Lung (tissue), 12 donors: ENCODE measurements around the gene TBCEL. TPM values are rescaled to one million over a fixed set of nuclear protein-coding genes. Genes with fewer than 3 reads are reported as not detected.

Experiments
- ATAC-seq: fragments of 200-7000 bp; cut with Tn5 transposase; one replicate; pipeline ENCODE4 v1.9.1; 2020; ENCODE audit warnings: moderate number of reproducible peaks; ENCODE audit not compliant: insufficient read depth, low FRiP score
- DNase-seq, 3 donors: peaks; one replicate each; pipeline ENCODE4 v3.0.0-alpha.2; 2013 to 2017
- H3K27ac ChIP-seq, 2 donors: one replicate each; pipeline ENCODE4 v1.5.1; 2013; ENCODE audit warnings: mild to moderate bottlenecking in 2 of 2, moderate library complexity in 2 of 2, control low read depth in 1 of 2, inconsistent platforms in 1 of 2, low read depth in 1 of 2, low read length in 1 of 2
- H3K27me3 ChIP-seq, 3 donors: one replicate each; pipeline ENCODE4 v1.5.1; 2013; ENCODE audit warnings: low read length in 2 of 3; ENCODE audit not compliant: control insufficient read depth in 3 of 3, insufficient read depth in 3 of 3
- H3K36me3 ChIP-seq, 4 donors: one replicate each; pipeline ENCODE4 v1.5.1; 2013; ENCODE audit warnings: low read length in 4 of 4, mild to moderate bottlenecking in 1 of 4, moderate library complexity in 1 of 4; ENCODE audit not compliant: control insufficient read depth in 4 of 4, insufficient read depth in 4 of 4
- H3K4me1 ChIP-seq, 5 donors: one replicate each; pipeline ENCODE4 v1.5.1; 2013; ENCODE audit warnings: low read length in 5 of 5, mild to moderate bottlenecking in 2 of 5, moderate library complexity in 1 of 5; ENCODE audit not compliant: control insufficient read depth in 5 of 5, insufficient read depth in 5 of 5
- H3K4me3 ChIP-seq: one replicate; pipeline ENCODE4 v1.5.1; 2013; ENCODE audit warnings: mild to moderate bottlenecking, control low read depth, moderate library complexity
- H3K9ac ChIP-seq, 2 donors: one replicate each; pipeline ENCODE4 v1.5.1; 2013; ENCODE audit warnings: low read length in 2 of 2, control low read depth in 1 of 2; ENCODE audit not compliant: insufficient read depth in 1 of 2
- H3K9me3 ChIP-seq, 4 donors: one replicate each; pipeline ENCODE4 v1.5.1; 2013; ENCODE audit warnings: low read length in 3 of 4, mild to moderate bottlenecking in 1 of 4, moderate library complexity in 1 of 4; ENCODE audit not compliant: control insufficient read depth in 4 of 4, insufficient read depth in 3 of 4
- WGBS, 2 donors: extraction: QIAGEN DNeasy Blood & Tissue Kit; methylation state at CpG; one replicate each; pipeline ENCODE4 v1.1.7; 2013; 5-methylcytosine and 5-hydroxymethylcytosine counted together
- polyA plus RNA-seq, 2 donors: library from polyadenylated mRNA; stranded (reverse); fragments of 200-250 nt; gene quantifications; one replicate each; pipeline ENCODE4 v1.2.1, GENCODE V29; 2013
- total RNA-seq, 2 donors: library from RNA; depleted of rRNA in 1 of 2; stranded (reverse); fragments of >200 nt in 1 of 2; gene quantifications; one replicate each; pipeline ENCODE4 v1.2.1, GENCODE V29; 2014 to 2021
- TF ChIP-seq, protein P1 (sequence below): IDR thresholded peaks from 2 replicates; pipeline ENCODE4 v1.5.1; 2012; ENCODE audit warnings: mild to moderate bottlenecking; ENCODE audit errors: control extremely low read depth, extremely low read depth
- donor health status: control.
- donor health status: control.
- donor health status: Bipolar disorder and iron deficiency.
- donor health status: healthy.
- donor health status: DM: yes; HTN: yes; CAD: no.

The TBCEL gene
- total and polyA plus RNA-seq, 4 donors, result 5.0 to 73.2 (median 17.5) TPM

DNA sequence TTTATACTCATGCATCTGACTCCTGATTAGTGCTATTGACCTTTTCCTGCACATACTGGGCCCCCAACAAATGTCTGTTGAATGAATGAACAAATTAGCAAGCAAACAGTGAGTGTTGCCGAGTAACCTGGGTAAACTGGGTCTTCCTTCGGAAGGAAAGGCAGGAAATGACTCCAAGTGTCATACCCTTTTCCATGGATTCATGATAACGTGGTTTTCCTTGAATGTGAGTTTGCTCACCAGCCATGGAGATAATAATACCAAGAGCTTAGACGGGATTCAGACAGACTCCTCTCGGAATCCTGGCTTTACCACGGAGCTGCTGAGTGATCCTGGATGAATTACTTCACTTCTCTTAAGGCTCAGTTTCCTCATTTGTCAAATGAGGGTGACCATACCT is 93.9 kb downstream of the TBCEL start:
- Histone ChIP-seq H3K4me1 (no peaks in the 10 kb centered on the region), H3K36me3 (no peaks in the 10 kb centered on the region), H3K9ac (no peak overlapping the region), H3K9me3 (peaks cover 0 to 9% (median 3%) of the 10 kb centered on the region in 4 donors), H3K4me3 (no peak overlapping the region), H3K27me3 (no peaks in the 10 kb centered on the region), H3K27ac (no peak overlapping the region)
- TF ChIP-seq, protein P1, sequence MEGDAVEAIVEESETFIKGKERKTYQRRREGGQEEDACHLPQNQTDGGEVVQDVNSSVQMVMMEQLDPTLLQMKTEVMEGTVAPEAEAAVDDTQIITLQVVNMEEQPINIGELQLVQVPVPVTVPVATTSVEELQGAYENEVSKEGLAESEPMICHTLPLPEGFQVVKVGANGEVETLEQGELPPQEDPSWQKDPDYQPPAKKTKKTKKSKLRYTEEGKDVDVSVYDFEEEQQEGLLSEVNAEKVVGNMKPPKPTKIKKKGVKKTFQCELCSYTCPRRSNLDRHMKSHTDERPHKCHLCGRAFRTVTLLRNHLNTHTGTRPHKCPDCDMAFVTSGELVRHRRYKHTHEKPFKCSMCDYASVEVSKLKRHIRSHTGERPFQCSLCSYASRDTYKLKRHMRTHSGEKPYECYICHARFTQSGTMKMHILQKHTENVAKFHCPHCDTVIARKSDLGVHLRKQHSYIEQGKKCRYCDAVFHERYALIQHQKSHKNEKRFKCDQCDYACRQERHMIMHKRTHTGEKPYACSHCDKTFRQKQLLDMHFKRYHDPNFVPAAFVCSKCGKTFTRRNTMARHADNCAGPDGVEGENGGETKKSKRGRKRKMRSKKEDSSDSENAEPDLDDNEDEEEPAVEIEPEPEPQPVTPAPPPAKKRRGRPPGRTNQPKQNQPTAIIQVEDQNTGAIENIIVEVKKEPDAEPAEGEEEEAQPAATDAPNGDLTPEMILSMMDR, result no peak
- ATAC-seq (no peak), DNase-seq (no peak)
- 56 to 69% methylated on average over 6 of the region's 6 CpGs for WGBS, 2 donors

DNA sequence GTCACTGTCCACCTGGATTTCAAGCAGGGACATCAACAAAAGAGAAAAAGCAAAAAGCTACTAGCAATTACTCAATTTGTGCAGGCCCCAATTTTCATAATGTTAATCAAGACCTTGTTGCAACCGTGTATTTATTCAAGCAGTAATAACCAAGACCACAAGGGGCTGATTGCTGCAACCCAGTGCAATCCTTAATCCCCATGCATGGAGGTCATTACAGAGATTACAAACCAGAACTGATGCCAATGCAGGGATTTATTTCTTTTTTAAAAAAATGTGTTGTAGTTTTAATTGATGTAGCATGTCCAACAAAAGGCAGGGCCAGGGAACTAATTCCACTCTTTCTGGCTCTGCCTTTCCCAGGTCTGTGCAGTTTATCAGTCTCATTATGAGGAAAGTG is 95.5 kb downstream of the TBCEL start:
- Histone ChIP-seq H3K9me3 (peaks cover 0 to 9% (median 5%) of the 10 kb centered on the region in 4 donors), H3K9ac (no peak overlapping the region), H3K27ac (no peak overlapping the region), H3K27me3 (no peaks in the 10 kb centered on the region), H3K36me3 (no peaks in the 10 kb centered on the region), H3K4me1 (peaks cover 0 to 1% (median 0%) of the 10 kb centered on the region in 5 donors), H3K4me3 (no peak overlapping the region)
- WGBS, 2 donors, result 32 to 61% methylated on average over 1 of the region's 1 CpG
- DNase-seq (no peak), ATAC-seq (no peak)
- TF ChIP-seq, protein P1, result no peak

DNA sequence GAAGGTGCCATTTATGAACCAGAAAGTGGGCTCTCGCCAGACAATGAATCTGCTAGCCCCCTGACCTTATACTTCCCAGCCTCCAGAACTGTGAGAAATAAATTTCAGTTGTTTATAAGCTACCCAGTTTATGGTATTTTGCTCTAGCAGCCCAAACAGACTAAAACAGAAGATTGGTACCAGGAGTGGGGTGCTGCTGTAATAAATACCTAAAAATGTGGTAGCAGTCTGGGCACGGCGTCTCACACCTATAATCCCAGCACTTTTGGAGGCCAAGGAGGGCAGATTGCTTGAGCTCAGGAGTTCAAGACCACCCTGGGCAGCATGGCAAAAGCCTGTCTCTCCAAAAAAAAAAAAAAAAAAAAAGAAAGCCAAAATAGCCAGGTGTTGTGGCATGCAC is 98.4 kb downstream of the TBCEL start:
- WGBS, 2 donors, result 78 to 81% methylated on average over 3 of the region's 3 CpGs
- ATAC-seq (no peak), DNase-seq (no peak)
- H3K27ac ChIP-seq, result no peak overlapping the region
- H3K36me3 ChIP-seq, result no peaks in the 10 kb centered on the region
- H3K9ac ChIP-seq, result no peak overlapping the region
- TF ChIP-seq, protein P1, result no peak
- H3K4me3 ChIP-seq, result no peak overlapping the region
- peaks cover 0 to 1% (median 0%) of the 10 kb centered on the region in 5 donors for H3K4me1 ChIP-seq
- H3K27me3 ChIP-seq, result no peaks in the 10 kb centered on the region
- peaks cover 0 to 9% (median 5%) of the 10 kb centered on the region in 4 donors for H3K9me3 ChIP-seq

DNA sequence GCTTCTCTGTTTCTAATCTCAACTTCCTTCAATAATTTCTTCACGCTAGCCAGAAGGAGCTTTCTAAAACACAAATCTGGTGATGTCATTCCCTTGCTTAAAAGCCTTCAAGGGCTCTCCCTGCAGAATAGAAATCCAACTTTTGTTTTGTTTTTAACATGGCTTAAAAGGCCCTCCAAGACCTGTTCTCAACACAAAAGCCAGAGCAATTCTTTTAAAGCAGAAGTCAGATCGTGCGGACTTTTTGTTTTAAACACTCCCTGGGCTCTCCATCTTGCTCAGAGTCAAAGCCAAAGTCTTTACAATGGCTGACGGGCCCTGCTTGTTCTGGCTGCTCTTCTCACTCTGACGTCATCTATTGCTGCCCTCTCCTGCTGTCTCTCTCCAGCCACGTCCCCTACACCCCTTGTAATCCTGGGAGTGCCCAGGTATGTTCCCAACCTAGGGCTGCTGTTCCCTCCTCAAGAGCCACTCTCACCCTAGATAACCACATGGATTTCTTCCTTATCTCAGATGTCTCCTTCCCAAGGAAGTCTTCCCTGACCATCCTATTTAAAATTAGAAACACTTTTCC is 99.7 kb downstream of the TBCEL start:
- peaks cover 0 to 9% (median 5%) of the 10 kb centered on the region in 4 donors for H3K9me3 ChIP-seq
- no peak overlapping the region for H3K4me3 ChIP-seq
- 64 to 89% methylated on average over 6 of the region's 6 CpGs for WGBS, 2 donors
- TF ChIP-seq, protein P1, result no peak
- no peak overlapping the region for H3K27ac ChIP-seq
- no peak overlapping the region for H3K9ac ChIP-seq
- no peaks in the 10 kb centered on the region for H3K27me3 ChIP-seq
- ATAC-seq (no peak), DNase-seq (no peak)
- peaks cover 0 to 1% (median 0%) of the 10 kb centered on the region in 5 donors for H3K4me1 ChIP-seq
- no peaks in the 10 kb centered on the region for H3K36me3 ChIP-seq
